SH-SY5Y (cell line): ENCODE results near the gene UBALD1.

Experiments
- GATA2 ChIP-seq: IDR thresholded peaks from 2 replicates; pipeline ENCODE4 v1.6.1; 2011; ENCODE audit warnings: mild to moderate bottlenecking, low read depth, low read length
- GATA3 ChIP-seq: IDR thresholded peaks from 2 replicates; pipeline ENCODE4 v1.6.1; 2011; ENCODE audit warnings: low read depth, mild to moderate bottlenecking, low read length, moderate library complexity

DNA sequence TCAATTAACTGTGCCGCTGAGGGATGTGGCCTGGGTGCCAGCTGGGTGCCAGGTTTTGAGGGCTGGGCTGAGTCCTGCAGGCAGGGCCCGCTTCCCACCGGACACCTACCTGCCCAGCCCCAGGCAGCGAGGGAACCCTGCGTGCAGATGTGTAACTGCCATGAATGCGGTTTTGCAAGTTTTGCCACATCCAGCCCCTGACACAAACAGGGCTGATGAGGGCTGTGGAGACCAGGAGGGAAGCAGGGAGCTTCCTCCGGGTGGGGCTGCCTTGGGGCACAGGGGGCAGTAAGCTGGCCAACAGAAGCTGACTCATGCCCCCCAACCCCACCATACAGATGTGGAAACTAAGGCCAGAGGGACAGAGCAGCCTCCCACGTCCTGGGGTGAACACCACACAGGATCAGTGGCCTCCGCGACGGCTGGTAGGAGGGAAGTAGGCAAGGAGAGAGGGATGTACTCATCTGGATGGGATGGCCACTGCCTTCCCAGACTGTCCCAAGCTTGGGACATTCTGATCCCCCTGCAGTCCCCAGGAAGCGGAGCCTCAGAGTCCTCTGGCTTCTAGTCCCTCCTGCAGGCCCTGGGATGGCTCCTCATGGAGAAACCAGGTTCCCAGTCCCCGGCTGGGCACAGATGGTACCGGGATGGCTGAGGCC is 1.6 kb downstream of the UBALD1 start:
- TF ChIP-seq GATA3 = no peak
- TF ChIP-seq GATA2 = no peak
